ENCODE data around the gene TREML4. TPM values are rescaled to one million over a fixed set of nuclear protein-coding genes. Genes with fewer than 3 reads are reported as not detected.

The TREML4 gene
- polyA plus RNA-seq, 1 donor from 2014 or later: not detected

GRCh38 chr6:41280381-41281057 lies 52.4 kb downstream of the TREML4 start:
- Histone ChIP-seq H3K9me2 (ENCODE audit: insufficient read depth, low read length) (no peaks in the 10 kb centered on the region), H3K4me3 (ENCODE audit: low read length) (no peak overlapping the region), H3K4me2 (ENCODE audit: low read length) (no peak overlapping the region), H4K20me1 (ENCODE audit: insufficient read depth) (no peaks in the 10 kb centered on the region), H3K79me2 (replicated peaks; ENCODE audit: insufficient read depth, low read length) (no peaks in the 10 kb centered on the region), H3K9me3 (ENCODE audit: low read length) (no peaks in the 10 kb centered on the region), H3F3A (ENCODE audit: insufficient read depth, low read length, poor library complexity, severe bottlenecking) (no peaks in the 10 kb centered on the region), H2AFZ (ENCODE audit: low read depth, low read length) (no peak overlapping the region), H3K27ac (ENCODE audit: low read length) (no peak overlapping the region), H3K9ac (ENCODE audit: low read length) (no peak overlapping the region), H3K36me3 (ENCODE audit: insufficient read depth, low read length) (no peaks in the 10 kb centered on the region), H3K27me3 (ENCODE audit: insufficient read depth, low read depth, low read length) (no peaks in the 10 kb centered on the region)
- TF ChIP-seq MXI1 (conservative IDR thresholded peaks at IDR 0.05; ENCODE audit: poor library complexity, severe bottlenecking) (no peak), TAF1 (IDR thresholded peaks at IDR 0.05; ENCODE audit: low read depth) (no peak), SMC3 (conservative IDR thresholded peaks at IDR 0.05; ENCODE audit: poor library complexity) (no peak), EP300 (conservative IDR thresholded peaks at IDR 0.05; ENCODE audit: poor library complexity, severe bottlenecking) (no peak), CTCF (IDR thresholded peaks at IDR 0.05; ENCODE audit: poor library complexity, severe bottlenecking) (no peak)

- Histone ChIP-seq H3F3A (ENCODE audit: insufficient read depth, low read length, poor library complexity, severe bottlenecking) (no peaks in the 10 kb centered on the region), H3K9me3 (ENCODE audit: low read length) (no peaks in the 10 kb centered on the region), H3K79me2 (replicated peaks; ENCODE audit: insufficient read depth, low read length) (no peaks in the 10 kb centered on the region), H3K9me2 (ENCODE audit: insufficient read depth, low read length) (no peaks in the 10 kb centered on the region), H4K20me1 (ENCODE audit: insufficient read depth) (no peaks in the 10 kb centered on the region), H3K9ac (ENCODE audit: low read length) (no peak overlapping the region), H3K4me3 (ENCODE audit: low read length) (no peak overlapping the region), H2AFZ (ENCODE audit: low read depth, low read length) (no peak overlapping the region), H3K36me3 (ENCODE audit: insufficient read depth, low read length) (no peaks in the 10 kb centered on the region), H3K4me2 (ENCODE audit: low read length) (no peak overlapping the region), H3K27ac (ENCODE audit: low read length) (no peak overlapping the region), H3K27me3 (ENCODE audit: insufficient read depth, low read depth, low read length) (no peaks in the 10 kb centered on the region)
- TF ChIP-seq TAF1 (IDR thresholded peaks at IDR 0.05; ENCODE audit: low read depth) (no peak), RAD21 (conservative IDR thresholded peaks at IDR 0.05) (no peak), EP300 (conservative IDR thresholded peaks at IDR 0.05; ENCODE audit: poor library complexity, severe bottlenecking) (no peak), REST (IDR thresholded peaks at IDR 0.05; ENCODE audit: borderline replicate concordance) (no peak), EZH2 (IDR thresholded peaks at IDR 0.05; ENCODE audit: borderline replicate concordance, insufficient read depth, low read length, poor library complexity, severe bottlenecking) (no peak), POLR2AphosphoS5 (IDR thresholded peaks at IDR 0.05) (no peak), CTCF (IDR thresholded peaks at IDR 0.05; ENCODE audit: poor library complexity, severe bottlenecking) (no peak), MXI1 (conservative IDR thresholded peaks at IDR 0.05; ENCODE audit: poor library complexity, severe bottlenecking) (no peak), SMC3 (conservative IDR thresholded peaks at IDR 0.05; ENCODE audit: poor library complexity) (no peak)
Measured at GRCh38 chr6:41283600-41283999, 55.5 kb downstream of the TREML4 start.
